Measurements from ENCODE around the gene MID2. TPM values are rescaled to one million over a fixed set of nuclear protein-coding genes. Genes with fewer than 3 reads are reported as not detected.
"Not testable (repeated sequence)": the region's sequence is repeated elsewhere in the genome, so short reads cannot be mapped to it uniquely, and the experiment has no call there.

Gene MID2
- total RNA-seq, 2 donors from 2014 or later: 32.1 to 43.4 TPM

DNA sequence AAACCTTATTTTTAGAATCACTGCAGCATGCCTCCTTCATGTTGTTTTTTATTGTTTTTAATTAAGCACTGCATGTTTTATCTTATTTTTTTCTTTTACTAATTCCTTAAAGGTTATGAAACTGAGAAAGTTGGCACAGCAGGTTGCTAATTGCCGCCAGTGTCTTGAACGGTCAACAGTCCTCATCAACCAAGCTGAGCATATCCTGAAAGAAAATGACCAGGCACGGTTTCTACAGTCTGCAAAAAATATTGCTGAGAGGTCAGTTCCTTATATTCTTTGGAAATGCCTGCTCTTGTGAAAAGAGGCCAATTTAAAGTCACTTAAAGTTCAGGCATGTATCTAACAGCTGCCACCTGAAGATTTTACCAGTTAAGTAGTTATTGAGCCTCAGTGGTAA, 79.7 kb downstream of the MID2 start:
- DNase-seq (ENCODE audit: low spot score): no peak
- intact Hi-C loops (cut with DNase I): loop anchor here in 1 of 2 donors (10.0 kb wide), 1 partner anchor 241 kb away; no protein-coding TSS in a partner anchor

DNA sequence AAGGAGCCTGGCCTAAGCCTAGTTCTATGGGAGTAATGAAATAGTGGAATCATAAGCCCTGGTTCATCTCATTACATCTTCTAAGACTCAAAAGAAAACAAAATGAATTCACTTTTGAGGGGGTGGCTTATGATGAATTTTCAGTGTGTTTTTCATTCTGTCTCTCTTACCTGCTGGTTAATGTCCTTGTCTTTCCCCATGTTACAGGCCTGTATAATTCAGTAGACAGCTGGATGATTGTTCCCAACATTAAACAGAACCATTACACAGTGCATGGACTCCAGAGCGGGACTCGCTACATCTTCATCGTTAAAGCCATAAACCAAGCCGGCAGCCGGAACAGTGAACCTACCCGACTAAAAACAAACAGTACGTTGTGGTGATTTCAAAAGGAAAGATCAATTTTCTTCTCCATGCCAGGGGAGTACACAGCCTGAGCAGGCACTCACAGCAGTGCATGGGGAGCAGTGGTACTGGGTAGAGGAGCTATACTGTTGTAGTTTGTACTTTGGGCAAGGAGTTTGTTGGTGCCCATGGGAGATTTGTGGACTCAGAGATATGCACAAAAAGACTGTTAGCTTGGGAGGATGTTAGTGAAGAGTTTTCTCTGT, 98.6 kb downstream of the MID2 start:
- intact Hi-C loops (cut with DNase I): no loop called here

DNA sequence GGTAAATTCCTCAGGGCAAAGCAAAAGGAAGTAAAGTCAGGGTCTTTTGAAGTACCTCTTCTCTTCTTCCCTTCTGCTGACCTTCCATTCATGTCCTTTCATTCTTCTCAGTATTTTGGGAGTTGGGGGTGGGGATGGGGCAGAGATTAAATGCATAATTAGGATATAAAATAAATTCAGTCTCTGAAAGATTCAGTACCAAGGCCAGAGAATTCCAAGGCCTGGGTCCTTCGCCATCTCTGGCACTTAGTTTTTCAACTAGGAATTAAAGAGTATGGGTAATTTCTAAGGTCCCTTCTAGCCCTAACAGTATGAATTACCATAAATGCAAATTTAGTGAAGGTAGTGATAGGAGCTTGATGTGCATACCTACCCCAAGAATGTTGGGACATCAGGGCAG, 108.6 kb downstream of the MID2 start:
- intact Hi-C loops (cut with DNase I): no loop called here

More for the DNA sequence above, 98.6 kb downstream of the MID2 start:
- no peak for DNase-seq (ENCODE audit: low spot score)

DNA sequence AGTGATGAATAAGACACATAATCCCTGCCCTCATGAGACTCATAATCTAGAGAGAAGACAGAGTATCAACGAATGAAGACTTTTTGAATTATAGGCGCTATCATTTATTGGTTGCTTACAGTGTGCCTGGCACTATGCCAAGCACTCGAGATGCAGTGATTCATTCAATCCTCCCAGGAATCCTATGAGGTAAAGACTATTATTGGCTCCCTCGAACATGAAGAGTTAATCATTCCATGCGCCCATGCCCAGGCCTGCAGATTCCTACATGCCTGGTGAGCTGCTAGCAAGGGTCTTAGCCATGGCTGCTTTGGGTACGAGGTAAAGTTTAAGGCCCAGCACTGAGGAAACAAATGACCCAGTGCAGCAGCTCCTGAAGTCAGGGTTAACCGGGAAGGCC, 109.5 kb downstream of the MID2 start:
- intact Hi-C loops (cut with DNase I): no loop called here
- DNase-seq (ENCODE audit: low spot score): no peak

More for the DNA sequence above, 108.6 kb downstream of the MID2 start:
- no peak for DNase-seq (ENCODE audit: low spot score)

DNA sequence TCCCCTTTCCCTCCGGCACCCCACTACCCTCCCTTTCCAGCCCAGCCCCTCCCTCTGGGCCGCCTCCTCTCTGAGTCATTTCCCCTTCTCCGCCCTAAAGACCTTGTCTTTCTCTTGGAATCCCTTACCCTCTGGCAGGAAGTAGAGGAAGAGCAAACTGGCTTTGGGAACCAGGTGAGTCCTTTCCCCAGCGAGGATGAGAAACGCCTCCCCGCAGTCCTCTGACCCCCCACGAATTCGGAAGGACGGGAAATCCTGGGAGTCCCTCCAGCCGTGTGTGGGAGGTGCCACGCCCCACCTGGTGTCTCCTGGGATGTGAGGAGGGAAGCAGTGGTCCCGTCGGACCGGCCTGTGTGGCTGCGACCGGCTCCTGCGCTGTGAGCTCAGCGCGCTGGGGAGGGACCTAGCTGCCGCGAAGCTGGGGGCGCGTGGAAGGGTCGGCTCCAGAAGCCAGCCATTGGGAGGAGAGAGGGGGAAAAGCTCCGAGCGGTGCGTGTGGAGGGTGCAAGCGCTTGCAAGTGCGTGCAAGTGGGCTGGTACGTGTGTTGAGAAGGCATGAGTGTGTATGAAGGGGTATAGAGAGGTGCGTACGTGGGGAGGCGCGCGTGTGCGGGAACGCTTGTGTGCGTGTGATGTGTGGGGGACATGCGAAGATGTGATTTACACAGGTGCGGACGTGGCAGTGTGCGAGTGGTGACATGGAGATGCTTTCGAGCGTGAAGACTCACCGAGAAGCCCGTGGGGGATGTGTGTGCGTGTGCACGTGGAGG, 110.2 kb downstream of the MID2 start:
- intact Hi-C loops (cut with DNase I): no loop called here
- peak; percentile 69 for DNase-seq (ENCODE audit: low spot score)

DNA sequence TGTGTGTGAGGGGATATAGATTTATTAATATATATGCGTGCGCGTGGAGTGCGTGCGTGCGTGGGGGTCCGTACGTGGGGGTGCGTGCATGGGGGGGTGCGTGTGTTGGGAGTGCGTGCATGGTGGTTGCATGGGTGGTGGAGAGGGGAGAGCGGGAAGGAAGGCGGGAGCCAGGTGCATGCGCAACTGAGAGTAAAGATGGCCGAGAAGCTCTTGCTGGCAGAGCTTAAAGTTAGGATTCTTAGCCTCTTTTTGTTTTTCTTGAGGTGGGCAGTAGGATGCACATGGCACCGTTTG, 110.7 kb downstream of the MID2 start:
- intact Hi-C loops (cut with DNase I): no loop called here
- peak; percentile 49 for DNase-seq (ENCODE audit: low spot score)

DNA sequence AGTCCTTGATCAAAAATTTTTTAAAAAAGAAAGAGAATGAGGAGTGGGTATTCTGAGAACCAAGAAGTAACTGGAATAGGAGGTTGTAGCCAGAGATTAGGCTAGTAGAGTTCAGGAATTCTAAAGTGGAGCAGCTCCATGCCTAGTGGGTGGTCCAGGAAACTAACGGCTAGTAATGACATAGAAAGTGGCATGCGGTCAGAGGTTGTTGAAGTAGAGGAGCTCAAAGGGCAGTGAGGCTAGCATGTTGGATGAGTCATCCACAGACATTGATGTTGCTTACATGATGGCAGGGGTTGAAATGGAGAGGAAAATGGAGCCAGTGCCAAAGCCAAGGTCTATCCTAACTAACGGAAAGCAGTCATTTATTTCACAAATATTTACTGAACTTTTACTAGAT, 114.4 kb downstream of the MID2 start:
- intact Hi-C loops (cut with DNase I): no loop called here

DNA sequence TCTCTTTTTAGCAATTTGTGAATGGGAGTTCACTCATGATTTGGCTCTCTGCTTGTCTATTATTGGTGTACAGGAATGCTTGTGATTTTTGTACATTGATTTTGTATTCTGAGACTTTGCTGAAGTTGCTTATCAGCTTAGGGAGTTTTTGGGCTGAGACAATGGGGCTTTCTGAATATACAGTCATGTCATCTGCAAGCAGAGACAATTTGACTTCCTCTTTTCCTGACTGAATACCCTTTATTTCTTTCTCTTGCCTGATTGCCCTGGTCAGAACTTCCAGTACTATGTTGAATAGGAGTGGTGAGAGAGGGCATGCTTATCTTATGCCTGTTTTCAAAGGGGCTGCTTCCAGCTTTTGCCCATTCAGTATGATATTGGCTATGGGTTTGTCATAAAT, 129.7 kb downstream of the MID2 start:
- DNase-seq (ENCODE audit: low spot score); intact Hi-C loops (cut with DNase I): not testable (repeated sequence)

More for the DNA sequence above, 114.4 kb downstream of the MID2 start:
- DNase-seq (ENCODE audit: low spot score): no peak

DNA sequence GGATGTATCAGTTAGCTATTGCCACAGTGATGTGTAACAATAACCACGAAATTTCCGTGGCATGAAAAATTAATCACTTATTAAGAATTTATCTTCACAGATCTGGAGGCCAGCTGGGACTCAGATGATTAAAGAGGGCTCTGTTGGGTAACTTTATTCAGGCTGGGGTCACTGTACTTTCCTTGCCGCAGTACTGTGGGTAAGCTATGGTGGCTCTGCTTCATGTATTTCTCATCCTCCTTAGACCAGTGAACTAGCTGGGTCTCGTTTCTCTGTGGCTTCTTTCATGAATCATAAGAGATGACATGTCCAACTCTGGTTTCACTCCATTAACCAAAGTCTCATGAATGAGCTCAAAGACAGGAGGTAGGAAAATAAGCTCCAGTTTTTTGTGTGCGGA, 143.0 kb downstream of the MID2 start:
- intact Hi-C loops (cut with DNase I): no loop called here
- no peak for DNase-seq (ENCODE audit: low spot score)

DNA sequence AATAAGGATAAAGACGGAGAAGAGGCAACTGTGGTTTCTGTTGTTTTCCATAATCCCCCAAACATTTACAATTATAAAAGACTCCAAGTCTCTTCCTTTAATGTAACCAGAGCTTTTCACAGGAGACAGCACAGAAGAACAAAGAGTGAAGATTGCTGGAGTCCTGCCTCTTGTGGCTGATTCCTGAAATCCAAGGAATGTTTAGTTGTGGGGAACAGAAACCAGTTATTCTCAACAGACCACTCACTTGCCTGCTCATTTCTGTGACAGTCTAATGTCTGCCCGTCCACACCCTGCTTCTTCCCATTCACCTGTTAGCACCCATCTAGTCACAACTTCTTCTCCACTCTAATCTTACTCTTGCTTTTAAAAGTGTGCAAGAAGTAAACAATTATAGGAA, 144.4 kb downstream of the MID2 start:
- intact Hi-C loops (cut with DNase I): no loop called here

DNA sequence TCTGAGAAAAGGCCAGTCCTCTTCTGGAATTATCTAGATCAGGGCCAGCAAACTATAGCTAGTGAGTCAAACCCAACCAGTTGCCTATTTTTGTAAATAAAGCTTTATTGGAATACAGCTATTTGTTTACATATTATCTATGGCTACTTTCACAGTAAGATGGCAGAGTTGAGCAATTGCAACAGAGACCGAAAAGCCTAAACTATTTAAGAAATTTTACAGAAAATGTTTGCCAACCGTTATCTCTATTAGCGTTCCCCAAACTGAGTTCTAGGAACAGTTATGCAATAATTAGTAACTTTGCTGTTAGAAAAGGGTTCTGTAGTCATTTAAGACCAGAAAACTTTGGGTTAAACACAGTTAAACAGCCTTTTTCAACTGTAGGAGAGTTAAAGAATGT, 146.0 kb downstream of the MID2 start:
- intact Hi-C loops (cut with DNase I): no loop called here
- no peak for DNase-seq (ENCODE audit: low spot score)

More for the DNA sequence above, 144.4 kb downstream of the MID2 start:
- DNase-seq (ENCODE audit: low spot score): no peak

Other genes with a start within 250 kb of the MID2 start
- 10 to 100 TPM; 30.2 to 32.7 TPM for gene PRPS1, start 197.4 kb upstream of the MID2 start, total RNA-seq
- gene TSC22D3, start 50.1 kb upstream of the MID2 start, total RNA-seq: 100 to 1,000 TPM; 187 to 309 TPM
- gene NCBP2L, start 48.1 kb upstream of the MID2 start, total RNA-seq: not detected
- gene TEX13B, start 156.5 kb downstream of the MID2 start, total RNA-seq: not detected
- under 1 TPM in 1 of 2 donors, not detected in 1; 0.24 TPM for gene VSIG1, start 219.2 kb downstream of the MID2 start, total RNA-seq

Data from posterior vena cava (tissue), 2 donors.